ENCODE data around the gene RFX2. TPM values are rescaled to one million over a fixed set of nuclear protein-coding genes. Genes with fewer than 3 reads are reported as not detected.
A peak's percentile ranks its signal among the peaks of the same experiment; 100 is the strongest.
"Not testable (repeated sequence)": the region's sequence is repeated elsewhere in the genome, so short reads cannot be mapped to it uniquely, and the experiment has no call there.

RFX2 gene
- total RNA-seq, 1 experiment from 2014 or later, result 13.4 TPM

- DNase-seq (ENCODE audit: low read depth), result no peak
Measured at GRCh38 chr19:6038634-6039405, 71.5 kb downstream of the RFX2 start.

- DNase-seq (ENCODE audit: low read depth), result no peak
Measured at GRCh38 chr19:6035026-6035425, 75.3 kb downstream of the RFX2 start.

- no peak for DNase-seq (ENCODE audit: low read depth)
Measured at GRCh38 chr19:6034512-6034911, 75.8 kb downstream of the RFX2 start.

GRCh38 chr19:6033744-6034264, 76.5 kb downstream of the RFX2 start:
- DNase-seq (ENCODE audit: low read depth), result no peak

GRCh38 chr19:6032827-6033226, 77.5 kb downstream of the RFX2 start:
- DNase-seq (ENCODE audit: low read depth), result no peak

- no peak for DNase-seq (ENCODE audit: low read depth)
Measured at GRCh38 chr19:6032381-6032780, 77.9 kb downstream of the RFX2 start.

- peak; percentile 79 for DNase-seq (ENCODE audit: low read depth)
Measured at GRCh38 chr19:6030214-6030507, 80.1 kb downstream of the RFX2 start.

- DNase-seq (ENCODE audit: low read depth), result no peak
Measured at GRCh38 chr19:6026390-6027227, 83.7 kb downstream of the RFX2 start.

- DNase-seq (ENCODE audit: low read depth), result not testable (repeated sequence)
Measured at GRCh38 chr19:6024756-6025155, 85.5 kb downstream of the RFX2 start.

GRCh38 chr19:6023936-6024335, 86.4 kb downstream of the RFX2 start:
- no peak for DNase-seq (ENCODE audit: low read depth)

GRCh38 chr19:6023085-6023682, 87.1 kb downstream of the RFX2 start:
- DNase-seq (ENCODE audit: low read depth), result peak; percentile 78

GRCh38 chr19:6022570-6023064, 87.7 kb downstream of the RFX2 start:
- DNase-seq (ENCODE audit: low read depth), result no peak

GRCh38 chr19:6021878-6022569, 88.3 kb downstream of the RFX2 start:
- peak; percentile 57 for DNase-seq (ENCODE audit: low read depth)

GRCh38 chr19:6020972-6021805, 89.1 kb downstream of the RFX2 start:
- no peak for DNase-seq (ENCODE audit: low read depth)

- peak; percentile 27 for DNase-seq (ENCODE audit: low read depth)
Measured at GRCh38 chr19:6020166-6020882, 90.0 kb downstream of the RFX2 start.

GRCh38 chr19:6018786-6019185, 91.5 kb downstream of the RFX2 start:
- DNase-seq (ENCODE audit: low read depth), result no peak

- DNase-seq (ENCODE audit: low read depth), result no peak
Measured at GRCh38 chr19:6017576-6017975, 92.7 kb downstream of the RFX2 start.

- no peak for DNase-seq (ENCODE audit: low read depth)
Measured at GRCh38 chr19:6015841-6016545, 94.3 kb downstream of the RFX2 start.

- no peak for DNase-seq (ENCODE audit: low read depth)
Measured at GRCh38 chr19:6014551-6015135, 95.7 kb downstream of the RFX2 start.
